H9 (cell line): ENCODE data around the gene UBE3B. TPM values are rescaled to one million over a fixed set of nuclear protein-coding genes. Genes with fewer than 3 reads are reported as not detected.

Source experiments
- DNase-seq: peaks from one replicate; pipeline ENCODE4 v3.0.0-alpha.2; 2017
- H2AFZ ChIP-seq: one replicate; pipeline ENCODE4 v1.6.1; 2013; ENCODE audit warnings: mild to moderate bottlenecking, low read length, control low read depth, moderate library complexity
- H2AK5ac ChIP-seq: 2 replicates; pipeline ENCODE4 v1.6.1; 2013; ENCODE audit warnings: low read length, control low read depth, mixed read lengths; ENCODE audit not compliant: insufficient read length
- H2BK120ac ChIP-seq: one replicate; pipeline ENCODE4 v1.6.1; 2013; ENCODE audit warnings: low read depth, mild to moderate bottlenecking, low read length, control low read depth, inconsistent platforms; ENCODE audit not compliant: poor library complexity, severe bottlenecking
- H2BK12ac ChIP-seq: 2 replicates; pipeline ENCODE4 v1.6.1; 2013; ENCODE audit warnings: low read length, control low read depth, mixed read lengths, low read depth; ENCODE audit not compliant: insufficient read length
- H2BK15ac ChIP-seq: 2 replicates; pipeline ENCODE4 v1.6.1; 2013; ENCODE audit warnings: low read depth, low read length, control low read depth
- H2BK20ac ChIP-seq: one replicate; pipeline ENCODE4 v1.6.1; 2013; ENCODE audit warnings: low read depth, mild to moderate bottlenecking, low read length, control low read depth, inconsistent platforms; ENCODE audit not compliant: poor library complexity, severe bottlenecking
- H2BK5ac ChIP-seq: 2 replicates; pipeline ENCODE4 v1.6.1; 2013; ENCODE audit warnings: low read length, control low read depth, mixed read lengths; ENCODE audit not compliant: insufficient read length
- H3K14ac ChIP-seq: 2 replicates; pipeline ENCODE4 v1.6.1; 2013; ENCODE audit warnings: low read length, control low read depth; ENCODE audit not compliant: insufficient read depth
- H3K18ac ChIP-seq: 2 replicates; pipeline ENCODE4 v1.6.1; 2013; ENCODE audit warnings: low read depth, mild to moderate bottlenecking, mixed read lengths, low read length, control low read depth; ENCODE audit not compliant: insufficient read length
- H3K23ac ChIP-seq: 2 replicates; pipeline ENCODE4 v1.6.1; 2013; ENCODE audit warnings: low read length, control low read depth, mixed read lengths, low read depth; ENCODE audit not compliant: insufficient read length
- H3K23me2 ChIP-seq: 2 replicates; pipeline ENCODE4 v1.6.1; 2013; ENCODE audit warnings: low read depth, mild to moderate bottlenecking, mixed read lengths, low read length, control low read depth; ENCODE audit not compliant: insufficient read length, poor library complexity, severe bottlenecking
- H3K27ac ChIP-seq: 2 replicates; pipeline ENCODE4 v1.5.1; 2013; ENCODE audit warnings: low read length, control low read depth, mixed read lengths, low read depth; ENCODE audit not compliant: insufficient read length
- H3K27me3 ChIP-seq: 2 replicates; pipeline ENCODE4 v1.6.1; 2013; ENCODE audit warnings: low read length, control low read depth, inconsistent platforms; ENCODE audit not compliant: insufficient read depth
- H3K4ac ChIP-seq: 2 replicates; pipeline ENCODE4 v1.6.1; 2013; ENCODE audit warnings: low read depth, mild to moderate bottlenecking, control low read depth, inconsistent platforms, low read length, moderate library complexity
- H3K4me1 ChIP-seq: 2 replicates; pipeline ENCODE4 v1.6.1; 2013; ENCODE audit warnings: low read length, control low read depth, inconsistent platforms; ENCODE audit not compliant: insufficient read depth
- H3K4me2 ChIP-seq: 2 replicates; pipeline ENCODE4 v1.6.1; 2013; ENCODE audit warnings: low read length, control low read depth, mixed read lengths; ENCODE audit not compliant: insufficient read length, insufficient read depth
- H3K56ac ChIP-seq: 2 replicates; pipeline ENCODE4 v1.6.1; 2013; ENCODE audit warnings: low read depth, mild to moderate bottlenecking, mixed read lengths, low read length, control low read depth; ENCODE audit not compliant: insufficient read length
- H3K79me1 ChIP-seq: 2 replicates; pipeline ENCODE4 v1.6.1; 2013; ENCODE audit warnings: low read depth, mild to moderate bottlenecking, moderate library complexity, low read length, control low read depth, inconsistent platforms; ENCODE audit not compliant: insufficient read depth, poor library complexity, severe bottlenecking
- H3K79me2 ChIP-seq: 2 replicates; pipeline ENCODE4 v1.6.1; 2013; ENCODE audit warnings: low read length, control low read depth, inconsistent platforms; ENCODE audit not compliant: insufficient read depth
- H3K9ac ChIP-seq: 2 replicates; pipeline ENCODE4 v1.6.1; 2013; ENCODE audit warnings: low read length, control low read depth, mixed read lengths; ENCODE audit not compliant: insufficient read length; ENCODE audit errors: extremely low read depth
- H3K9me3 ChIP-seq: one replicate; pipeline ENCODE4 v1.6.1; 2013; ENCODE audit warnings: low read depth, low read length, inconsistent platforms; ENCODE audit not compliant: control insufficient read depth
- H3T11ph ChIP-seq: one replicate; pipeline ENCODE4 v1.6.1; 2013; ENCODE audit warnings: mild to moderate bottlenecking, low read length, control low read depth, inconsistent platforms
- H4K20me1 ChIP-seq: one replicate; pipeline ENCODE4 v1.6.1; 2013; ENCODE audit not compliant: control insufficient read depth, insufficient read length, insufficient read depth
- H4K5ac ChIP-seq: 2 replicates; pipeline ENCODE4 v1.6.1; 2013; ENCODE audit warnings: low read depth, mild to moderate bottlenecking, mixed read lengths, low read length, control low read depth; ENCODE audit not compliant: insufficient read length
- H4K8ac ChIP-seq: replicated peaks from 2 replicates; pipeline ENCODE4 v1.6.1; 2013; ENCODE audit warnings: low read length, control low read depth, mixed read lengths, low read depth; ENCODE audit not compliant: insufficient read length
- H4K91ac ChIP-seq: 2 replicates; pipeline ENCODE4 v1.6.1; 2013; ENCODE audit warnings: low read depth, mild to moderate bottlenecking, moderate library complexity, mixed read lengths, low read length, control low read depth; ENCODE audit not compliant: insufficient read length
- H3K27ac Mint-ChIP-seq, 3 experiments: 2 replicates in 2 of 3; 3 replicates in 1 of 3; pipeline ENCODE4 v1.8.0; 2020 to 2021; ENCODE audit warnings: mixed read lengths in 3 of 3, mild to moderate bottlenecking in 1 of 3, moderate library complexity in 1 of 3
- H3K27me3 Mint-ChIP-seq: 2 replicates; pipeline ENCODE4 v1.8.0; 2021; ENCODE audit warnings: low read depth, mild to moderate bottlenecking, moderate library complexity, mixed read lengths
- H3K36me3 Mint-ChIP-seq, 3 experiments: 2 replicates in 2 of 3; 3 replicates in 1 of 3; pipeline ENCODE4 v1.8.0; 2020 to 2021; ENCODE audit warnings: low read depth in 3 of 3, mixed read lengths in 3 of 3; ENCODE audit not compliant: insufficient read depth in 1 of 3
- H3K4me1 Mint-ChIP-seq, 2 experiments: 2 replicates each; pipeline ENCODE4 v1.8.0; 2020; ENCODE audit warnings: mixed read lengths in 2 of 2
- H3K4me3 Mint-ChIP-seq, 2 experiments: 2 replicates in 1 of 2; 3 replicates in 1 of 2; pipeline ENCODE4 v1.8.0; 2020 to 2021; ENCODE audit warnings: mild to moderate bottlenecking in 2 of 2, mixed read lengths in 2 of 2, moderate library complexity in 1 of 2
- H3K9me3 Mint-ChIP-seq, 2 experiments: 2 replicates in 1 of 2; 3 replicates in 1 of 2; pipeline ENCODE4 v1.8.0; 2020; ENCODE audit warnings: mild to moderate bottlenecking in 2 of 2, mixed read lengths in 2 of 2, moderate library complexity in 1 of 2
- CTCF ChIP-seq: fragments of 200-600 bp; sonication (generic); conservative IDR thresholded peaks from 3 replicates; pipeline ENCODE4 v1.8.0; 2021; ENCODE audit warnings: antibody characterized with exemption, mild to moderate bottlenecking
- WGBS: extraction: QIAGEN DNeasy Blood & Tissue Kit; methylation state at CpG from one replicate; pipeline ENCODE4 v1.1.7; 2013; ENCODE audit warnings: missing lambda C conversion rate, low lambda C conversion rate, mixed read lengths; ENCODE audit not compliant: insufficient read length; ENCODE audit errors: extremely low coverage; 5-methylcytosine and 5-hydroxymethylcytosine counted together
- total RNA-seq: library from RNA; stranded (reverse); gene quantifications from 2 replicates; pipeline ENCODE4 v1.2.1, GENCODE V29; 2021

The UBE3B gene
- total RNA-seq, 1 experiment from 2014 or later, result 24.2 TPM

- Histone ChIP-seq H4K91ac (no peak overlapping the region), H3K23me2 (no peaks in the 10 kb centered on the region), H3K79me2 (no peaks in the 10 kb centered on the region), H2BK5ac (no peak overlapping the region), H3K23ac (no peak overlapping the region), H3K4me2 (no peak overlapping the region), H4K8ac (no peak overlapping the region), H4K20me1 (no peaks in the 10 kb centered on the region), H2BK12ac (no peak overlapping the region), H3K9me3 (no peaks in the 10 kb centered on the region), H3K18ac (no peak overlapping the region), H3K56ac (no peak overlapping the region), H3K4me1 (no peaks in the 10 kb centered on the region), H3K27ac (no peak overlapping the region), H2AFZ (no peak overlapping the region), H3K79me1 (no peaks in the 10 kb centered on the region), H2BK120ac (no peak overlapping the region), H2BK20ac (no peak overlapping the region), H3K14ac (no peak overlapping the region), H3T11ph (no peak overlapping the region), H3K27me3 (no peaks in the 10 kb centered on the region), H2AK5ac (no peak overlapping the region), H2BK15ac (no peak overlapping the region), H4K5ac (no peak overlapping the region), H3K9ac (no peak overlapping the region), H3K4ac (no peak overlapping the region)
- no peaks in the 10 kb centered on the region for H3K36me3 Mint-ChIP-seq
- no peak for TF ChIP-seq CTCF
- no peak overlapping the region for H3K27ac Mint-ChIP-seq
- no peak overlapping the region for H3K4me3 Mint-ChIP-seq
- no peaks in the 10 kb centered on the region for H3K9me3 Mint-ChIP-seq
- H3K4me1 Mint-ChIP-seq, result peaks cover 0 to 9% of the 10 kb centered on the region in 2 experiments; a peak in 2 of 4 replicates
- peaks cover 11% of the 10 kb centered on the region for H3K27me3 Mint-ChIP-seq
- DNase-seq, result no peak
- no CpG with 5 or more reads among the region's 5 CpGs for WGBS
These were observed 68.4 kb downstream of the UBE3B start for GRCh38 chr12:109545826-109546225.
